HG02884 (cell line): ENCODE results near the gene PTPRN2.

Experiments used
- ATAC-seq: cut with Tn5 transposase; IDR thresholded peaks from one replicate; pipeline ENCODE4 v1.9.1; 2021; ENCODE audit warnings: mild to moderate bottlenecking, moderate library complexity; ENCODE audit not compliant: unreplicated experiment

Gene PTPRN2

DNA sequence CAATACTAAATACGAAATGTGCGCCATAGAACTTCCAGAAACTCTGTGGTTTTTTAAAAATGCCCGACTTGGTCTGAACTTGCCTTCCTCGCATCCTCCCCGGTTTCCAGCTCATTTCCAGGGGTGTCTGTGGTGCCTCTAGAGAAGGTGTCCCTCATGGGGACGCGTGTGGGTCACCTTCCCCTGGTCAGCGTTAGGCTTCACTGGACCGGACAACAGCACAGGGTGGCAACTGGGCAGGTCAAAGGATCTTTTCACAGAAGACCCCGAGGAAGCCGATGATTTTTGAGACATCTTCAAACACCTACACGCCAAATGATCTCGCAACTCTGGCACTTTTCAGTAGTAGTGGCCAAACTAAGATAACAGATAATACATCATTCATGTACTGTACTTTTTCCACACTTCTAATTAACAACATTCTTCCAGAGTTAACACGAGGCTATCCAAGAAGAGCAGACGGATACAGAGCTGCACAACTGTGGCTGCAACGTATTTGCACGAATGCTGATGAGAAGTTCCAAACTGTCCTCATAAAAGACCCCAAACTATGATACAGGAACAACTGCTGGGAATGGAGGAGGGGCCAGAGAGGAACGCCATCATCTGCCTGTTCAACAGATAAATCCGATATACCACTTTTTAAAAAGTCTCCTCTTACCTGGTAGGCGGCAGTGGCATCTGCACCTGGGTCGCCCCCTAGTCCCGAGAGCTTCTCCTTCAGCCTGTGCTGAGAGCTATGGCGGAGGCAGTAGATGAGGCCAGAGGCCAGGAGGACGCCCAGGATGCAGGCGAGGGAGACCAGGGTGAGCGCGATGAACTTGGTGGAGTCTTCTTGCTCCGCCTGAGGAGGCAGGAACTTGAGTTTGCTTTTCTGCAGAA is 905.3 kb downstream of the PTPRN2 start:
- ATAC-seq = no peak

DNA sequence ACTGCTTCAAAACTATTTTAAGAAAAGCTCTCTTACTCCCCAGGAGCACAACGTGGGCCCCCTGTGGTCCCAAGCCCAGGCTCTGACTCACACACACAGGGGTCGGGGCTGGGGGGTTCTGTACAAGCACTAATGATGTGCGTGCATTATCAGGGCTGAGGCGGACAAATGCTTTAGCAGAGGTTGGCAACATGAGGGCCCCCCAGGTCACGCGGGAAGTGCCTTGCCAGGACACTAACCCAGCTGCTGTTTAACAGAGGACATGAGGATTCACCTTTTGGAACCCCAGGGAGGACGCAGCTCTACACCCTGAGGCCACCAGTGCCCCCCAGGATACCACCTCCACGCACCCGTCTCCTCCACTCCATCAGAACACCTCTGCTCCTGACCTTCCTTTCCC is 908.0 kb downstream of the PTPRN2 start:
- ATAC-seq = no peak

DNA sequence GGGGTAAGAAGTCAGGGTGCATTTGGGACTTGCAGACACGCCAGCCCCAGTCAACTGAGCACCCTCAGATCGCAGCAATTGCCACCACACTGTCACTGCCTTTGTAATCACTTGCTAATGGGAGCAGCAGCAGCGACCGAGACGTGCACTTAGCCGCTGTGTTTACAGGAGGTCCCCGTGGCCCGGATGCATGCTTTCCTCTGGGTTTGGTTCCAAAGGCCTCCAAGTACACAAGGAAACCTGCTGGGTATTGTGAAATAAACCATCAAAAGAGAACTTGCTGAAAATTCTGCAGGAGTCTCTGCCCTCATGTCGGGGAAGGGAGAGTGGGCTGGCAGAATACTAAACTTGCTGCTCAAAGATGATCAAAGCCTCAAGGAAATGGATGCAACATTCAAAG is 909.1 kb downstream of the PTPRN2 start:
- no peak for ATAC-seq

DNA sequence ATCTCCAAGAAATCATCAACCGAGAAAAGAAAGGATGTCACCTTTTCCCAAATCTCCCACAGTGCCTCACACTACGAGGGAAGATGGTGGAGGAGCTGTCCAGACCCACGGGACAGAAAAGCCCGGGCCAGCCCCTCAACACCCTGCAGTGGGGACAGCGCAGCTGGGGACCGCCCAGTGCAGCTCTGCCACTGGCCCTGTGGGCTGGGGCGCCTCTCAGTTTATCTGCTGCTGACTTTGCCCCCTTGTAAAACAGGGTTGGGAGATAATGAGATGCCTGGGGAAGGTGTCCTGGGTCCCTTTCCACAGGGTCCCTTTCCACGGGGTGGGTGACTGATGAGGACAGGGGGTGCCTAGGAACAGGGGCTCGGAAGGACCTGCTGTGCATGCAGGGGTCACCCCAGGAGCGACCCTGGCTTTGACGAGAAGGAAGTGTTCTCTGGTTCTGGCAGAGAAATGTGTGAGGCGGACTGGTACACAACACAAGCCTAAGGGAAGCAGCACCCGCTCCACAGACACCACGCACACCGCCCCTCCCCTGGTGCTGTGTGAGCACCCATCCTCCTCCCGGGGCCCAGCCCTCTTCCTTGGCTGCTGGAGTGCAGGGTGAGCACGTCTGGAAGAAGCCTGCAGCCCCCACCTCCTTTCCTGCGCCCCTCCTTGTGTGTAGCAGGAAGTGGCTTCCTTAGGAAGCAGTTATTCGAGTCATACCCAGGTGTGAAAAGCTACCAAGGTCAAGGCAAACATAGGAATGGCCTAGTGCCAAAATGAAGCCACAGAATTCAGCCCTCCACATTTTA is 911.0 kb downstream of the PTPRN2 start:
- ATAC-seq = no peak

DNA sequence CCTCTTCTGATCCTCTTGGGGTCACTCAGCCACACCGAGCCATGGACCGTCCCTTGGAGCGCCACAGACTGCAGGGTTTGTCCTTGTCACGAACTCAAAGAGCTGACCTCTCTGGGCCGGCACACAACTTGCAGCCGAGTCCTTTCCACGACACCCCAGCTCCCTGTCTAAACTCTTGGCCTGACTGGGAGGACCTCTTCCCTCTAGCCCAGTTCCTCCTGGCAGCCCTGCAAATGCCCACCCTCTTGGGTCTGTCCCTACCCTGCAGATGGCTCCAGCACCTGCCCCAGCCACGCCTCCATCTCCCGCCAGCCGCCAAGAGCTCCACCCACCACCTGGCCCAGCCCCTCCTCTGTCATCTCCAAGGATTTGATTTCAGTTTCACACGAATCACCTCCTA is 911.6 kb downstream of the PTPRN2 start:
- ATAC-seq = no peak

DNA sequence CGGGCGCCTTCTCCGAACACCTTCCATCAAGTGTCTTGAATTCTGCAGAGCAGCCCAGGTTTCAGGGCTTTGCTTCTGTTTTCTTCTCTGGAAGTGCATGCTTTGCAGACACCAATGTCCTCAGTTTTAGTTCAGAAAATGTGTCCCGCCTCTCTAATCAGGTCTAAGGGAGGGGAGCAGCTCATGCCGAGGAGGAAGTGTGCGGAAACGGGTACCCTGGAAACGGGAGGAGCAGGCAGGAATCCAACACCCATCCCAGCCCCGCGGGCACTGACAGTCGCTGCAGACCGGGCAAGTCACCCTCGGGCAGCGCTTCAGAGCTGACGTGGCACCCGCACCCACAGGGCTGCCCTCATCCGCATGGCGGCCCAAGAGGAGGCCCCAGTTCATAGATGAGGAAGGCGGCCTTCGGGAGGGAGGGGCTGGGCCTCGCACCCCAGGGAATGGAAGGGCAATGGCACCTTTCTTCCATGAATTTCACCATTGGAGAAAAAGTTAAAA is 912.1 kb downstream of the PTPRN2 start:
- ATAC-seq = no peak

DNA sequence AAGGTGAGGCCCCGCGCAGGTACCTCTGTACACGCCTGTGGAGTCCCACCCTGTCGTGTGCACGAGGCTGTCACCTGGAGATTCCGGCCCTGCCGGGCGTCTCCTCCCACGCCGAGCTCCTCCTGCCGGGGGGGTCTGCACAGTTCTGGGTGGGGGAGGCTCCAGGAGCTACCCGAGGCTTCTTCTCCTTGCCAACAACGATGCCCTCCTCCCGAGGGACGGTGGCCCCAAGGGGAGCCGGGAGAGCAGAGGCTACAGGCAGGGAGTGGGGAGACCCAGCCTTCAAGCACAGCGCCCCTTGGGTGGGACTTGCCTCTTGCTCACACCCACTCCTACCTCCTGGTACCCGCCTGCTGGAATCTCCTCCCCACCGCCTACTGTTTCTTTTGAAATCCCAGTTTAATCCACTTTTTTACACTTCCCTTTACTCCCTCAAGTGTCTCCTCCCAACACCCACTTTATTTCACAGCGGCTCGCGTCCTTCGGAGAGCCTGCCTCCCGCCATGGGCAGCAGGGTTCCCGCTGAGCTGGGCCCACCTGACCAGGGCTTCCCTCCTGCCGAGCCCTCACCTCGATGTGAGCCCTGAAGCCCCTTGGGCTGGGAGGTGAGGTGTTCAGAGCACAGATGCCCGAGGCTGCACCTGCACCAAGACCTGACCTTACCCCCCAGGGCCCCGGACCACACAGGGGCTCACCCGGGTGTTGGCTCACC is 912.8 kb downstream of the PTPRN2 start:
- ATAC-seq = no peak

DNA sequence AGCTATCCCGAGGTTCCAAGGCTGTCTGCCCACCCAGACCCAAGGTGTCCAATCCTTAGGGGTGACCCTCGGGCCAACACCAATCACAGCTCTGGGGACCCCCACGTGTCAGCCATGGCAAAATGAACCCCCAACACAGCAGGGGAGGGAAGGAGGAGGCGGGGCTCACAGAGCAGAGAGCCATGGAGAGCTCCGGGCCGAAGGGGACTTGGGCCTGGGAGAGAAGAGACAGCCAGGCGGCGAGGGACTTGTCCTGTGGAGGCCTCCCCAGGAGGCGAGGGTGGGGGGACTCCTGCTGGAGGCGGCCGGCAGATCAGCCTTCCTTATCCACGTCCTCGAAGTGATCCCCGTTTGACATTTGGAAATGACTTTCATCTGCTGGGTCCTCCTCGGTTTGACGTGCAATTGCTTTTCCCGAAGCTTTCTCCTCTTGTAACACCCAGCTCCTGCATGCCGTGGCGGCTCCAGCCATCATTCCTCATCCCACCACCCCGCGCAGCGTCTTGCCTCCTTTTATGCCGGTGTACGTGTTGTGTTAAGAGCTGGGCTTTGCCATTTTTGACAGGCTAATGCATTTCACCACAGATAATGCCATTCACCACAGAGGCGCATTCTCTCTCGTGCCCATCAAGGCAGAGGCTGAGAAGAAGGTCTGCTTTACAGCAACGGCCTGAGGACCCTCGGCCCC is 913.5 kb downstream of the PTPRN2 start:
- no peak for ATAC-seq

DNA sequence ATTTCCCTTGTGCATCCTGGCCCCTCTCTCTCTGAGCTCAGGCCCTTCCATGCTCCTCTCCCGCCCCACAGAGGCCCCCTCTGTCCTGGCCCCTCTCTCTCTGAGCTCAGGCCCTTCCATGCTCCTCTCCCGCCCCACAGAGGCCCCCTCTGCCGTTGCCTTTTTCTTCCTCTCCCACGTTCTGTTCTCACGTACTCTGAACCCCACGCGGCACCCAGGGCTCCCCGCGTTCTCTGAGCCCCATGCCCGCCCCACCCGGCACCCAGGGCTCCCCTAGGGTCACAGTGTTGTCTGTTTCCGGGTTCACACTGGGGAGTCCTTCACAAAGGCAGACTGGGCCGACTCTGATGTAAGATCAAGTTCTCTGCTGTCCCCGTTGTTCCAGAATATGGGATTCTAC is 914.0 kb downstream of the PTPRN2 start:
- ATAC-seq = no peak

DNA sequence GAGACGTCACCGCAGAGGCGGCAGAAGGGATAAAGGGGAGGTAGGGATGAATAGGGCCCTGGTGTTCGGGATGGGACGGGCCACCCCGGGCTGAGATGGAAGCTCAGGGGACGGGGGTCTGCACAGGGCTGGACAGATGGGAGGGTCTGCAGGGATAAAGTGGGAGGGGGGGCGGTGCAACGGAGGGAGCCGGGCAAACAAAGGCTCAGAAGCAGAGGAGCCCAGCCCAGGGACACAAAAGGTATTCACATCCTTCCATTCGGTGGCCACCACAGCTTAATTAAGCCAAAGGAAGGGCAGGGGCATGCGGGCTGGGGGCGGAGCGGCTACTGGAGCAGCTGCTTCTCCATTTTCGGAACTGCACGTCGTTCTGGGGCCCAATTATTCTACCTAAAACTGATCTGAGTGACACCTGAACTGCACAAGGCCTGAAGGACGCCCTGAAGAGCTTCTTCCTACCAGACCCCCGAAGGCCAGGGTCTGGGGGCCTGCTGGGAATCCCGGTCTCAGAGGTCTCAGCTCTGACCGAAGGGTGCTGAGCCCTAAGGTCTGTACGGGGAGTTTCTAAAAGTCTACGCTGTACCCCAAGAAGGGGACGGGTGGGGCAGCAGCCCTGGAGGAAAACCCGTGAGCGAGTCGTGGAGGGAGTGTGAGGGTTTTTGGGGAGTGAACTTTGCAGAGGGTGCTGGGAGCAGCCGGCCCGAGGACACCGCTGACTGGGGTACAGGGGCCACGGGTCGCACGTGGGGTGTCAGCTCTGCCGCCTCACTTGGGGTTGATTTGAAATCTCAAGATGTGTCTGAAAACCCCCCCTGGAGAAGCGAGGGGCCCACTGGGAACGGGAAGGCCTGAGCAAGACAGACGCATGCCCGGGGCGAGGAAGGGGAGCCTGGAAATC is 916.0 kb downstream of the PTPRN2 start:
- ATAC-seq = no peak

DNA sequence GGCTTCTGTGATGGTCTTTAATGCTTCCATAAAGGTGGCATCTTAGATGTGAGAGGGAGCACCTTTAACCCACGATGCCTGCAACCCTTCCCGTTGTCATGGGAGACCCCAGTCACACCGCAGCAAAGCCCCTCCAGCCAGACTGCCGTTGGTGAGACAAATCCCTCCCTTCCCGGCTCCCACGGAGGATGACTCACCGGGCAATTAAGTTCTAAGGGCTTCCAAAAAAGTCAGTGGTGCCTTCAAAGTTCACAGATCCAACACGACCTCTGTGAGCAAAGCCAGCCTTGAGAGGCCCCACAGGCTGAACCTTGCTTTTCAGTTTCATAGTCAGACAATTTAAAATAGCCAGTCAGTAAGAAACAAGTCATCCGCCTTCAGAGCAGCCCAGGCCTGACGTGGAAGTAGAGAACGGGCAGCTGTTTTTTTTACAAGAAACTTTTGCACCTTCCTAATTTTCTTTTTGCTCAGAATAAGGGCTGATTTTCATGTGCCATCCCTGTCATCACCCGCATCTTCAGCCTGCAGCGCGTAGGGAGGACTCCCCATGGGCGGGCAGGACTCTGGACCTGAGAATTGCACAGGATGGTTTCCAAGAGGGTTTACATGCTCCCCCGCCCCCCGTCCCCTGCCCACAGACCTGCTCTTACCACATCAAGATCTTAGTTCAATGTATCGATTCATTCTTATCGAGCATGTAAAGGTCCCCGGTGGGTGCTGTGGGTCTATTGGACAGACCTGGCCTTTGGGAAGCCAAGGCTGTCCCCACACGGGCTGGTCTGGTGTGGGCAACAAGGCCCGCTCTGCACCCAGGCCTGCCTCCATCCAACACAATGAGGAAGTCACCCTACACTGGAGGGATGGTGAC is 916.9 kb downstream of the PTPRN2 start:
- no peak for ATAC-seq

DNA sequence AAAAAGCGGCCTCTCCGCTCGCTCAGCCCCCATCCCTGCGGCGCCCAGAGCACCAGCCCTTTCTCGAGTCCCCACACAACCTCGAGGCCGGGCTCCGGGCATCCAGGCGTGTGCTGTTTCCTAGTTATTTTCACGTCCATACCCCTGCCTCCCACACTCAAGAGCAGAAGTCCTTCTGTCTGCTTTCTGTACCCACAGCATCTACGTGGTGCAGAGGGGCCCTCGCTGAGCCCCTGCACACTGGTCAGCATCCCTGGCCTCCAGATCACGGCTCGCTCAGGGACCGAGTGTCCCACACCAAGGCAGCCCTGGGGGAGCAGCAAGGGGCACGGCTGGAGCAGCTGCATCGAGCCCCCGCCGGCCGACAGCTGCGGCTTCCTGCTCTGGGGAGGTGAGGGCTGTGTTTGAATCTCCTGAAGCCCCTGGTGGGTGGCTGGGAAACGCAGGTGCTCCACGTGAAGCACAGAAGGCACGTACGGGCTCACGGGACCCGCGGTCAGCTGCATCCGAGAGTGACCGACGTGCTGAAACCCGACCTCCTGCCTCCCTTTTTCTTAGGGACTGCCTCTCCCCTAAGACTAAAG is 917.8 kb downstream of the PTPRN2 start:
- ATAC-seq = no peak

DNA sequence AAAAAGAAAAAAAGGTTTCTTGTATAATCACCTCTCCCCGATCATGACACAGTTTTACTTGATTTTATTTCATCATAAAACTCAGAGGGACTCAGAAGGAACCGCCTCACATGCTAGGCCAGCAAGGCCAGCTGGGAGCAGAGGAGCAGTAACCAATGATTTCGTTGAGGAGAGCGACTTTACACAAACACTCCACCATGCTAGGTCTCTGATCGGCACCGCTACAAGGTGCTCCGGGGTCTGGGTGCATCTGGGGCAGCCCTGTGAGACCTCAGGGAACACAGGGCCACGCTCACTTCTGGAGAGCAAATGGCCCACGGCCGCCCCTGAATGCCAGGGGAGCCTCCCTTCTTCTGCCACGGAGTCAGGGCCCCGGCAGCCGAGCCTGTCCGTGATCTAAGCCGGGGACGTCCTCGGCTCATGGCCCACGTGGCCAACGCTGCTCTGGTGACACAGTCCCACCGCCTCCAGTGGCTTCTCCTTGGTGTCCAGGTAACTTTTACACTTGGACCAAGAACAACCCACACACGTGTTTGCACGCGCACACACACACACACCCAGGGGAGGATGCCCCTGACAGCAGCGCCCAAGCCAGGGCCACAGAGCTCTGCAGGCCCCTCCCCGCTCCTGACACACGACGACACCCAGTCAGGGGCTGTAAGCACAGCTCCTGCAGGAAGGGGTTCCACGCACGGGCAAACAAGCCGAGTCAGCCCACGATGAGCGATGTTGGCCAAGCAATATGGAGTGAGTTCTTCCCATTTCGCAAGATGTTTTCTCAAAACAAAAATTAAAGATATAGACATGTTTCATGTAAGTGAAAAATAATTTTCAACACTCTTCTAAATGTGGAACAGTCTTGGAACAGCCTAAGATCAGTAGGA is 918.5 kb downstream of the PTPRN2 start:
- ATAC-seq = no peak

DNA sequence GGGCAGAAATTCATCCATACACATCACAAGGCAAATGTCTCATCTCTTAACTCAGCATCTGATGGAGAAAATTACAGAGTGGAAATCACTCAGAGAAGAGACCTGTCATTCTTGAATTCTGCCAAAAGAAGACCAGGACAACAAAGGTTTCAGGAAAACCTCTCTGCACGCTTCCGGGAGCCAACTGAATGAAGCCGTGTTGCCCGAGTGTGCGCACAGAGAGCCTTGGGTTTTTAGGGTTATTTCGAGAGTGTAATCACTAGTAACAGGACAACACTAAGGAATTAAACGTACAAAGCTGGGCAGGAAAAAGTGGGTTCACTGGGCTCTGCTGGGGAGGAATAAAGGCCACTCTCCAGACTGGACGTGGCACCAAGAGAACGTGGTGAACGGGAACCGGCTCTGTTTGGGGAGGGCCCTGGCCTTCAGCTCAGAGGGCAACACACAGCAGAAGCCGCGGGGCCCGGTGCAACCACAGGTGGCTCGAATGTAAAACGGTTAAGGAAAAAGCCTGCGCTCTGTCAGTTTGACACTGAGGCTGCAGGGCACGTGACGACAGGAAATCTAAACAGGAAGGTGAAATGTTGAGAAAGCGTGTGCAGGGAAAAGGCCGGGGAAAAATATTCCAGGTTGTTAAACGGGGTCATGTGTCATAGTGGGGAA is 919.3 kb downstream of the PTPRN2 start:
- ATAC-seq = no peak

DNA sequence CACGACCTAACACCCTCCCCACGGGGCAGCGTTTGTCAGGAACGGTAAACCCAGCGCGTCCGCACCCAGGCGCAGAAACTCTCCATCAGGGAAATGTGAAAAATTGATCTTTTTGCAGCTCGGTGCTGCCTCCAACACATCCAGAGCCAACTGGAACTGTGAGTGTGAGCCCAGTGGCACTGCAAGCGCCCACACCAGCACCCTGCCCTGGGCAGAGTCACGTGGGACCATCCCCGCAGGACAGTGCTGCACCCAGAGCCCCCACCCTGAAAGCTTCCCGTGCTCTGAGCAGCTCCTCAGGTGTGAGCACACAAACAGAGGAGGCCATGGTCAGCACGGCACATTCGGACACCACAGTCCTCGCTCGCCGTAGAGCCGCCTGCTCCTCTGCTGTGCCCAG is 919.9 kb downstream of the PTPRN2 start:
- no peak for ATAC-seq

DNA sequence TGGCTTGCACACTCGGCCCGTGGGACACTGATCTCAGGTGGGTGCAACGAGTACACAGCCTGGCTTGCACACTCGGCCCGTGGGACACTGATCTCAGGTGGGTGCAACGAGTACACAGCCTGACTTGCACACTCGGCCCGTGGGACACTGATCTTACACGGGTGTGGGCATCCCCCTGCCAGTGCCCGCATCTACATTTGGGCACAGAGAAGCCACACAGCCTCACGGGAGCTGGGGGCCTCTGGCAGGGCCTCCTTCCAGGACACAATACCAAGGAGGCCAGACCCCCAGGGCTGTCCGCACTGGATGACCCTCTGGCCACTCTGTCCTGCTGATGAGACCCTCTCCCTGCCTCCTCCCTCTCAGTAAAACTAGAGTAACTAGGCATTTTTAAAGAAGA is 920.4 kb downstream of the PTPRN2 start:
- no peak for ATAC-seq

DNA sequence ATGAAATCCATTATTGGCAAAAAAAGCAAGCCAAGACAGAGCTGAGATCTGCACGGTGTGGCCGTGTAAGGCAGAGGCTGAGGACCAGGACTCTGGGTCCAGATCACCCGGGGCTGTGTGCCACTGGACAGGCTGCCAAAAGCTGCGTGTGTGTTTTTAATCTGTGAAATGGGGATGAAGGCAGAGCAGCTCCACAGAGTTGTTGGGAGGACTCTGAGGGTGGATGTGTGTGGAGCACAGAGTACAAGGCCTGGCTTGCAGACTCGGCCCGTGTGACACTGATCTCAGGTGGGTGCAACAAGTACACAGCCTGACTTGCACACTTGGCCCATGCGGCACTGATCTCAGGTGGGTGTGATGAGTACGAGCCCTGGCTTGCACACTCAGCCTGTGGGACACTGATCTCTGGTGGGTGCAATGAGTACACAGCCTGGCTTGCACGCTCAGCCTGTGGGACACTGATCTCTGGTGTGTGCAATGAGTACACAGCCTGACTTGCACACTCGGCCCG is 921.0 kb downstream of the PTPRN2 start:
- ATAC-seq = no peak
